Fibroblast of the aortic adventitia (primary cell): ENCODE data around the gene SLCO3A1. TPM values are rescaled to one million over a fixed set of nuclear protein-coding genes. Genes with fewer than 3 reads are reported as not detected.

Experiments
- DNase-seq: peaks from one replicate; pipeline ENCODE4 v3.0.0-alpha.2; 2010; ENCODE audit warnings: low read depth
- H3K4me3 ChIP-seq: 2 replicates; pipeline ENCODE4 v1.5.1; 2011; ENCODE audit warnings: low read depth, mild to moderate bottlenecking, control low read depth, low read length, moderate library complexity
- CTCF ChIP-seq: IDR thresholded peaks from 2 replicates; pipeline ENCODE4 v1.5.1; 2011; ENCODE audit warnings: mild to moderate bottlenecking, low read length, control low read depth, inconsistent platforms; ENCODE audit not compliant: insufficient read depth
- total RNA-seq: library from RNA; depleted of rRNA; stranded (reverse); fragments of >200 nt; gene quantifications from 2 replicates; pipeline ENCODE4 v1.2.3, GENCODE V29; 2012; ENCODE audit warnings: low replicate concordance

Gene SLCO3A1
- total RNA-seq, 1 donor = 8.9 TPM

GRCh38 chr15:92034227-92034626 is 180.7 kb downstream of the SLCO3A1 start:
- no peak for DNase-seq
- no peak overlapping the region for H3K4me3 ChIP-seq
- no peak for TF ChIP-seq CTCF

- no peak for TF ChIP-seq CTCF
- no peak overlapping the region for H3K4me3 ChIP-seq
- no peak for DNase-seq
Measured at GRCh38 chr15:92035551-92035950, 182.0 kb downstream of the SLCO3A1 start.

- no peak for TF ChIP-seq CTCF
- no peak overlapping the region for H3K4me3 ChIP-seq
- no peak for DNase-seq
Measured at GRCh38 chr15:92035961-92036360, 182.5 kb downstream of the SLCO3A1 start.

GRCh38 chr15:92037491-92037890 is 184.0 kb downstream of the SLCO3A1 start:
- no peak for DNase-seq
- H3K4me3 ChIP-seq = no peak overlapping the region
- no peak for TF ChIP-seq CTCF

- DNase-seq = no peak
- no peak overlapping the region for H3K4me3 ChIP-seq
- TF ChIP-seq CTCF = no peak
Measured at GRCh38 chr15:92040350-92040749, 186.8 kb downstream of the SLCO3A1 start.

- no peak for DNase-seq
- H3K4me3 ChIP-seq = no peak overlapping the region
- no peak for TF ChIP-seq CTCF
Measured at GRCh38 chr15:92041371-92041770, 187.9 kb downstream of the SLCO3A1 start.

GRCh38 chr15:92043283-92043682 is 189.8 kb downstream of the SLCO3A1 start:
- DNase-seq = no peak
- no peak overlapping the region for H3K4me3 ChIP-seq
- TF ChIP-seq CTCF = no peak
